Gastroesophageal sphincter (tissue), 4 donors: Measurements from ENCODE around the gene PTPRF. TPM values are rescaled to one million over a fixed set of nuclear protein-coding genes. Genes with fewer than 3 reads are reported as not detected.
A peak's percentile ranks its signal among the peaks of the same experiment; 100 is the strongest.
"Not testable (repeated sequence)": the region's sequence is repeated elsewhere in the genome, so short reads cannot be mapped to it uniquely, and the experiment has no call there.

Experiments
- ATAC-seq: fragments of 150-250 bp; one replicate; pipeline ENCODE4 v1.9.1; 2016; ENCODE audit warnings: mild to moderate bottlenecking, moderate library complexity
- H3K27ac ChIP-seq, 4 donors: fragments of 200-600 bp; sonication (generic) in 3 of 4; 1 replicate in 3 of 4; 2 replicates in 1 of 4; pipeline ENCODE4 v1.5.1; 2016 to 2019
- H3K27me3 ChIP-seq: fragments of 200-600 bp; sonication (generic); one replicate; pipeline ENCODE4 v1.5.1; 2019
- H3K36me3 ChIP-seq, 2 donors: fragments of 200-600 bp; sonication (generic); one replicate each; pipeline ENCODE4 v1.5.1; 2019; ENCODE audit warnings: control low read depth in 1 of 2
- H3K4me1 ChIP-seq, 3 donors: fragments of 200-600 bp; sonication (generic); 1 replicate in 2 of 3; 2 replicates in 1 of 3; pipeline ENCODE4 v1.5.1; 2016 to 2019; ENCODE audit warnings: control low read depth in 2 of 3
- H3K4me3 ChIP-seq, 2 donors: fragments of 200-600 bp; sonication (generic); one replicate each; pipeline ENCODE4 v1.5.1; 2019; ENCODE audit warnings: mild to moderate bottlenecking in 1 of 2, moderate library complexity in 1 of 2
- H3K9me3 ChIP-seq, 3 donors: fragments of 200-600 bp; sonication (generic); one replicate each; pipeline ENCODE4 v1.5.1; 2017 to 2019; ENCODE audit warnings: control low read depth in 2 of 3
- EP300 ChIP-seq: sonication (generic); formaldehyde crosslinking; IDR thresholded peaks from one replicate; pipeline ENCODE4 v1.6.1; 2017; ENCODE audit warnings: antibody characterized with exemption, mild to moderate bottlenecking
- POLR2A ChIP-seq, 2 donors: fragments of 450-650 bp; IDR thresholded peaks; one replicate each; pipeline ENCODE4 v1.6.1; 2017; ENCODE audit warnings: antibody characterized with exemption in 2 of 2, mild to moderate bottlenecking in 2 of 2, moderate library complexity in 1 of 2
- POLR2AphosphoS5 ChIP-seq: sonication (generic); formaldehyde crosslinking; IDR thresholded peaks from one replicate; pipeline ENCODE4 v1.6.1; 2017; ENCODE audit warnings: antibody characterized with exemption
- WGBS, 2 donors: methylation state at CpG; one replicate each; pipeline ENCODE4 v1.1.5; 2018; ENCODE audit warnings: low coverage in 1 of 2; 5-methylcytosine and 5-hydroxymethylcytosine counted together
- total RNA-seq, 4 donors: library from RNA; depleted of rRNA; stranded (reverse); fragments of >200 nt; gene quantifications; one replicate each; pipeline ENCODE4 v1.1.0, GENCODE V29; 2016
- TF ChIP-seq, protein P1 (sequence below), 4 experiments: fragments of 200-600 bp in 2 of 4; fragments of 450-650 bp in 2 of 4; sonication (generic) in 1 of 4; IDR thresholded peaks; one replicate each; pipeline ENCODE4 v1.5.1; 2017 to 2019; ENCODE audit warnings: antibody characterized with exemption in 4 of 4, mild to moderate bottlenecking in 2 of 4, moderate library complexity in 2 of 4

Gene PTPRF
- total RNA-seq, 4 donors from 2014 or later, result 55.8 to 80.4 (median 60.8) TPM

GRCh38 chr1:43645461-43645860, 114.8 kb downstream of the PTPRF start:
- ATAC-seq, result no peak
- no peaks in the 10 kb centered on the region for H3K9me3 ChIP-seq
- WGBS, 2 donors, result 67 to 80% methylated on average over 1 of the region's 1 CpG
- H3K36me3 ChIP-seq, result no peaks in the 10 kb centered on the region
- H3K27me3 ChIP-seq, result peaks cover 21% of the 10 kb centered on the region
- no peak for TF ChIP-seq POLR2A (IDR thresholded peaks at IDR 0.05)
- TF ChIP-seq EP300, result no peak
- TF ChIP-seq, protein P1, sequence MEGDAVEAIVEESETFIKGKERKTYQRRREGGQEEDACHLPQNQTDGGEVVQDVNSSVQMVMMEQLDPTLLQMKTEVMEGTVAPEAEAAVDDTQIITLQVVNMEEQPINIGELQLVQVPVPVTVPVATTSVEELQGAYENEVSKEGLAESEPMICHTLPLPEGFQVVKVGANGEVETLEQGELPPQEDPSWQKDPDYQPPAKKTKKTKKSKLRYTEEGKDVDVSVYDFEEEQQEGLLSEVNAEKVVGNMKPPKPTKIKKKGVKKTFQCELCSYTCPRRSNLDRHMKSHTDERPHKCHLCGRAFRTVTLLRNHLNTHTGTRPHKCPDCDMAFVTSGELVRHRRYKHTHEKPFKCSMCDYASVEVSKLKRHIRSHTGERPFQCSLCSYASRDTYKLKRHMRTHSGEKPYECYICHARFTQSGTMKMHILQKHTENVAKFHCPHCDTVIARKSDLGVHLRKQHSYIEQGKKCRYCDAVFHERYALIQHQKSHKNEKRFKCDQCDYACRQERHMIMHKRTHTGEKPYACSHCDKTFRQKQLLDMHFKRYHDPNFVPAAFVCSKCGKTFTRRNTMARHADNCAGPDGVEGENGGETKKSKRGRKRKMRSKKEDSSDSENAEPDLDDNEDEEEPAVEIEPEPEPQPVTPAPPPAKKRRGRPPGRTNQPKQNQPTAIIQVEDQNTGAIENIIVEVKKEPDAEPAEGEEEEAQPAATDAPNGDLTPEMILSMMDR (IDR thresholded peaks at IDR 0.05), result no peak
- TF ChIP-seq POLR2AphosphoS5, result no peak
- H3K4me1 ChIP-seq, result no peaks in the 10 kb centered on the region
- no peak overlapping the region for H3K4me3 ChIP-seq
- no peak overlapping the region for H3K27ac ChIP-seq

GRCh38 chr1:43647331-43647730, 116.6 kb downstream of the PTPRF start:
- H3K27ac ChIP-seq, H3K4me3 ChIP-seq, ATAC-seq, H3K9me3 ChIP-seq, H3K36me3 ChIP-seq: not testable (repeated sequence)
- 83 to 90% methylated on average over 4 of the region's 9 CpGs for WGBS, 2 donors
- Histone ChIP-seq H3K4me1 (peaks cover 0 to 17% (median 7%) of the 10 kb centered on the region in 3 donors), H3K27me3 (peaks cover 17% of the 10 kb centered on the region)

- no peak for ATAC-seq
- Histone ChIP-seq H3K4me1 (peaks cover 0 to 27% (median 7%) of the 10 kb centered on the region in 3 donors), H3K4me3 (no peak overlapping the region), H3K36me3 (peaks cover 0 to 5% of the 10 kb centered on the region in 2 donors), H3K9me3 (no peaks in the 10 kb centered on the region), H3K27ac (peak overlapping the region in 2 of 4 donors; percentile 92 to 99), H3K27me3 (peaks cover 17% of the 10 kb centered on the region)
- TF ChIP-seq POLR2A (IDR thresholded peaks at IDR 0.05), result no peak
- no peak for TF ChIP-seq EP300
- no peak for TF ChIP-seq POLR2AphosphoS5
- TF ChIP-seq, protein P1 (IDR thresholded peaks at IDR 0.05), result no peak
- WGBS, 2 donors, result 64 to 75% methylated on average over 7 of the region's 7 CpGs
Observed at GRCh38 chr1:43648221-43648847, 117.7 kb downstream of the PTPRF start.

DNA sequence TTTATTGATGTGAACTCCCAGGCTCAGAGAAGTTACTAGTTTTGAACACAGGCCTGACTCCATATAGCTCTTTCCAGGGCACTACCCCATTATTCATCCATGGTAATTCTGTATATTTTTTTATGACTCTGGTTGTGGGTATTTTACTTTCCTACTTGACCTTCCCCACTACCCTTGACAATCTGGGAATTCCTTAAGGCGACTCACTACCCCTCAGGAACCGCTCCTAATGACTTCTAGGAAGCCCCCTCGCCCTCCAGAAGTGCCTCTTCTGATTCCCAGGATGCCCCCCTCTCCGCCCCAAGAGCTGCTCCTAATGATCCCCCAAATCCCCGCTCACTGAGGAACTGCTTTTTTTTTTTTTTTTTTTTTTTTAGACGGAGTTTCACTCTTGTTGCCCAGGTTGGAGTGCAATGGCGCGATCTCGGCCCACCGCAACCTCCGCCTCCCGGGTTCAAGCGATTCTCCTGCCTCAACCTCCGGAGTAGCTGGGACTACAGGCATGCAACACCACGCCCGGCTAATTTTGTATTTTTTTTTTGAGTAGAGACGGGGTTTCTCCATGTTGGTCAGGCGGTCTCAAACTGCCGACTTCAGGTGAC, 118.3 kb downstream of the PTPRF start:
- Histone ChIP-seq H3K4me3 (peak overlapping the region; percentile 61 to 62), H3K9me3 (no peaks in the 10 kb centered on the region), H3K27me3 (peaks cover 17% of the 10 kb centered on the region), H3K36me3 (peaks cover 0 to 12% of the 10 kb centered on the region in 2 donors), H3K27ac (peak overlapping the region; percentile 72 to 99 (median 90)), H3K4me1 (peaks cover 0 to 33% (median 7%) of the 10 kb centered on the region in 3 donors)
- TF ChIP-seq, protein P1 (IDR thresholded peaks at IDR 0.05), result no peak
- TF ChIP-seq POLR2AphosphoS5, result no peak
- TF ChIP-seq POLR2A (IDR thresholded peaks at IDR 0.05), result no peak
- no peak for TF ChIP-seq EP300
- ATAC-seq, result no peak
- WGBS, 2 donors, result 40% methylated on average over 16 of the region's 19 CpGs; no CpG with 5 or more reads in 1 of the 2 donors

GRCh38 chr1:43650310-43651085, 119.8 kb downstream of the PTPRF start:
- Histone ChIP-seq H3K27me3 (peaks cover 14% of the 10 kb centered on the region), H3K27ac (peak overlapping the region; percentile 82 to 99 (median 90)), H3K4me1 (peaks cover 0 to 36% (median 7%) of the 10 kb centered on the region in 3 donors), H3K4me3 (peak overlapping the region; percentile 61 to 62), H3K36me3 (peaks cover 0 to 27% of the 10 kb centered on the region in 2 donors), H3K9me3 (no peaks in the 10 kb centered on the region)
- peak; percentile 91 for ATAC-seq
- TF ChIP-seq POLR2A (IDR thresholded peaks at IDR 0.05) (peak; percentile 95 to 97), POLR2AphosphoS5 (peak; percentile 97), EP300 (no peak)
- TF ChIP-seq, protein P1 (IDR thresholded peaks at IDR 0.05), result no peak
- WGBS, 2 donors, result 0% methylated on average over 8 of the region's 33 CpGs
